ENCODE results near the gene HOXA5. TPM values are rescaled to one million over a fixed set of nuclear protein-coding genes. Genes with fewer than 3 reads are reported as not detected.

HOXA5 gene
- total RNA-seq (2022) (7.4 and 8.8 TPM in 2 replicates), Bru-seq, nascent RNA (percentile 81 among the genes with signal in this experiment), BruChase-seq, experiment 1, labeled RNA remaining after a 6-hour chase (percentile 65 among the genes with signal in this experiment), BruChase-seq, experiment 2, labeled RNA remaining after a 2-hour chase (percentile 93 among the genes with signal in this experiment)
- long read RNA-seq, transcript HOXA5-201 (2 exons, 1,657 nt): major isoform, 8 of 9 reads
- long read RNA-seq, partial matches to known transcripts: 0 of 9 reads
- long read RNA-seq, other reads (novel, unspliced or antisense): 1 of 9 reads

DNA sequence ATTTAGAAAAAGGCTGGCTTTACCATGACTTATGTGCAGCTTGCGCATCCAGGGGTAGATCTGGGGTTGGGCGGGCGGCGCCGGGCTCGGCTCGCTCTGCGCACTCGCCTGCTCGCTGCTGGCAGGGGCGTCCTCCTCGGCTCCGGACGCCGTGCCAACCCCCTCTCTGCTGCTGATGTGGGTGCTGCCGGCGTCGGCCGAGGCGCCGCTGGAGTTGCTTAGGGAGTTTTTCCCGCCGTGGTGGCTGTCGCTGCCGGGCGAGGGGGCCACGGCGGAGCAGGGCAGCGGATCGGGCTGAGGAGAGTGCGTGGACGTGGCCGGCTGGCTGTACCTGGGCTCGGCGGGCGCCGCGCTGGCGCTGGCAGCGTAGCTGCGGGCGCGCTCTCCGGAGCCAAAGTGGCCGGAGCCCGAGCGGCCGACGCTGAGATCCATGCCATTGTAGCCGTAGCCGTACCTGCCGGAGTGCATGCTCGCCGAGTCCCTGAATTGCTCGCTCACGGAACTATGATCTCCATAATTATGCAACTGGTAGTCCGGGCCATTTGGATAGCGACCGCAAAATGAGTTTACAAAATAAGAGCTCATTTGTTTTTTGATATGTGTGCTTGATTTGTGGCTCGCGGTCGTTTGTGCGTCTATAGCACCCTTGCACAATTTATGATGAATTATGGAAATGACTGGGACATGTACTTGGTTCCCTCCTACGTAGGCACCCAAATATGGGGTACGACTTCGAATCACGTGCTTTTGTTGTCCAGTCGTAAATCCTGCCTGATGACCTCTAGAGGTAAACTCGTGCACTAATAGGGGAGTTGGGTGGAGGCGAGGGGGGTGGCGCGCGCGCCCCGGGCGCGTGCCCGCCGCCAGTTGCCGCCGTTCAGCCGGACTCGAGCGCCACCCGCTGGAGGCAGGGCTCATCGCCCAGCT lies at the start of gene HOXA5:
TSS of gene HOXA5 (minus strand) at position 659 of the 927 bp plus-strand sequence. CDS start at position 585, 74 bp downstream.
- Mint-ChIP-seq H3K9me3 (ENCODE audit: unreplicated experiment) (no peaks in the 10 kb centered on the region), H3K36me3 (ENCODE audit: insufficient read depth, unreplicated experiment) (peaks cover 29% of the 10 kb centered on the region), H3K4me3 (ENCODE audit: unreplicated experiment) (peak within 1 kb of the TSS; percentile 100), H3K4me1 (ENCODE audit: insufficient read depth, unreplicated experiment) (peaks cover 31% of the 10 kb centered on the region), H3K27me3 (ENCODE audit: insufficient read depth, unreplicated experiment) (no peaks in the 10 kb centered on the region), H3K27ac (ENCODE audit: low read depth, unreplicated experiment) (peak within 1 kb of the TSS; percentile 99)
- TF ChIP-seq, protein P1, sequence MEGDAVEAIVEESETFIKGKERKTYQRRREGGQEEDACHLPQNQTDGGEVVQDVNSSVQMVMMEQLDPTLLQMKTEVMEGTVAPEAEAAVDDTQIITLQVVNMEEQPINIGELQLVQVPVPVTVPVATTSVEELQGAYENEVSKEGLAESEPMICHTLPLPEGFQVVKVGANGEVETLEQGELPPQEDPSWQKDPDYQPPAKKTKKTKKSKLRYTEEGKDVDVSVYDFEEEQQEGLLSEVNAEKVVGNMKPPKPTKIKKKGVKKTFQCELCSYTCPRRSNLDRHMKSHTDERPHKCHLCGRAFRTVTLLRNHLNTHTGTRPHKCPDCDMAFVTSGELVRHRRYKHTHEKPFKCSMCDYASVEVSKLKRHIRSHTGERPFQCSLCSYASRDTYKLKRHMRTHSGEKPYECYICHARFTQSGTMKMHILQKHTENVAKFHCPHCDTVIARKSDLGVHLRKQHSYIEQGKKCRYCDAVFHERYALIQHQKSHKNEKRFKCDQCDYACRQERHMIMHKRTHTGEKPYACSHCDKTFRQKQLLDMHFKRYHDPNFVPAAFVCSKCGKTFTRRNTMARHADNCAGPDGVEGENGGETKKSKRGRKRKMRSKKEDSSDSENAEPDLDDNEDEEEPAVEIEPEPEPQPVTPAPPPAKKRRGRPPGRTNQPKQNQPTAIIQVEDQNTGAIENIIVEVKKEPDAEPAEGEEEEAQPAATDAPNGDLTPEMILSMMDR (IDR thresholded peaks at IDR 0.05; ENCODE audit: unreplicated experiment): peak; percentile 93
- intact Hi-C loops (cut with micrococcal nuclease): loop anchor here (1.0 to 5.0 kb wide), 6 partner anchors 457 to 941 kb away; partner anchors contain the start of genes CBX3 and HNRNPA2B1
- POLR2A ChIA-PET: interaction anchor here (0.8 to 7.2 kb wide), 34 partner anchors 9 to 1056 kb away, joined by 3 to 459 read pairs (median 5); partner anchors contain the start of genes CBX3, HOXA1, HOXA4 and HOXA7
- TSS peak; percentile 77 for BruUV-seq (replicated peaks)
- CTCF ChIA-PET: interaction anchor here (0.5 to 6.7 kb wide), 40 partner anchors 9 to 1060 kb away, joined by 3 to 190 read pairs (median 4); partner anchors contain the start of gene HOXA9
- peak; percentile 99 for DNase-seq (ENCODE audit: unreplicated experiment)

GRCh38 chr7:27192546-27193334 lies 49.3 kb upstream of the HOXA5 start:
- no peak overlapping the region for H3K27ac Mint-ChIP-seq (ENCODE audit: low read depth, unreplicated experiment)
- TF ChIP-seq, protein P1 (IDR thresholded peaks at IDR 0.05; ENCODE audit: unreplicated experiment): no peak
- intact Hi-C loops (cut with micrococcal nuclease): loop anchor here (10.0 kb wide), 1 partner anchor 1732 kb away; no protein-coding TSS in a partner anchor
- no peak overlapping the region for H3K4me3 Mint-ChIP-seq (ENCODE audit: unreplicated experiment)
- ChIA-PET POLR2A (no interaction called here), CTCF (interaction anchor here (3.2 kb wide), 1 partner anchor 14 kb away, joined by 10 read pairs; no protein-coding TSS in a partner anchor)
- H3K9me3 Mint-ChIP-seq (ENCODE audit: unreplicated experiment): no peaks in the 10 kb centered on the region
- H3K4me1 Mint-ChIP-seq (ENCODE audit: insufficient read depth, unreplicated experiment): no peaks in the 10 kb centered on the region
- no peaks in the 10 kb centered on the region for H3K36me3 Mint-ChIP-seq (ENCODE audit: insufficient read depth, unreplicated experiment)
- H3K27me3 Mint-ChIP-seq (ENCODE audit: insufficient read depth, unreplicated experiment): peaks cover 19% of the 10 kb centered on the region
- BruUV-seq (replicated peaks): no TSS peak
- DNase-seq (ENCODE audit: unreplicated experiment): no peak

DNA sequence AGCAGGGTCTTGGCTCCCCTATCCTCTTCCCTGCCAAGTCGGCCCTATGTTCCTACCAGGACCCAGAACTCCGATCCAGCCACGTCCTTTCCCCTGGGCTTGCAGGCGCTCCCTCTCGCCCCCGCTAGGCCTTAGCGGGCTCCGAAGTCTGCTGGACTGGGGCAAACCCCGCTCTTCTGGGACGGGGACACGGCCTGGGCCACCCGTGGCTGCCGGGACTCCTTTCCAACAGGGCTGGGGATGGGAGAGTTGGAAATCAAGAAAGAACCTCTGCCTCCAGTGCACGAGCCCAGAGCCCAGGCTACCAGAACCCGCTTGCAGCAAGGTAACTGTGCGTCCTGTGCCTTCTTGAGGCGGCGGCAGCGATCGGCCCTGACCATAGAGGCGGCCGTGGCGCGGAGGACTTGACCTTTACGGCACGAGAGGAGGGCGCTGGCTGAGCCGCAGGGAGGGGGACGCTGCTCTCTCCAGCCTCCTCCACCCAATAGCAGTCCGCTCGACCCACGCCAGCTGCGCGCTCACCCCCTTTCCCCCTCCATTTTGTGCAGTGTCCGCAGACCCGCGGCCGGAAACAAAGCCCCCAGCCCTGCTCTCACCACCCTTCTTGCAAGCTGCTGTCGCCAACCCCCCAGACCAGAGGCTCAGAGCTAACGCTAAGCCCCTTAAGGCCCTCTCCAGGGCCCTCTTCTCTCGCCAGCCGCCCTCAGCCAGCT lies 48.5 kb upstream of the HOXA5 start:
- TF ChIP-seq, protein P1 (IDR thresholded peaks at IDR 0.05; ENCODE audit: unreplicated experiment): no peak
- Mint-ChIP-seq H3K4me3 (ENCODE audit: unreplicated experiment) (no peak overlapping the region), H3K27ac (ENCODE audit: low read depth, unreplicated experiment) (no peak overlapping the region), H3K4me1 (ENCODE audit: insufficient read depth, unreplicated experiment) (no peaks in the 10 kb centered on the region), H3K27me3 (ENCODE audit: insufficient read depth, unreplicated experiment) (peaks cover 12% of the 10 kb centered on the region), H3K36me3 (ENCODE audit: insufficient read depth, unreplicated experiment) (no peaks in the 10 kb centered on the region), H3K9me3 (ENCODE audit: unreplicated experiment) (no peaks in the 10 kb centered on the region)
- CTCF ChIA-PET: interaction anchor here (3.2 kb wide), 1 partner anchor 13 kb away, joined by 10 read pairs; no protein-coding TSS in a partner anchor
- POLR2A ChIA-PET: no interaction called here
- intact Hi-C loops (cut with micrococcal nuclease): loop anchor here (10.0 kb wide), 1 partner anchor 1733 kb away; no protein-coding TSS in a partner anchor
- no TSS peak for BruUV-seq (replicated peaks)
- DNase-seq (ENCODE audit: unreplicated experiment): no peak

Measured in MCF 10A (cell line).